ENCODE data around the gene BEGAIN. TPM values are rescaled to one million over a fixed set of nuclear protein-coding genes. Genes with fewer than 3 reads are reported as not detected.

Gene BEGAIN
- total RNA-seq, 4 donors from 2014 or later, result 0.22 to 1.3 (median 0.50) TPM; not detected in 1

DNA sequence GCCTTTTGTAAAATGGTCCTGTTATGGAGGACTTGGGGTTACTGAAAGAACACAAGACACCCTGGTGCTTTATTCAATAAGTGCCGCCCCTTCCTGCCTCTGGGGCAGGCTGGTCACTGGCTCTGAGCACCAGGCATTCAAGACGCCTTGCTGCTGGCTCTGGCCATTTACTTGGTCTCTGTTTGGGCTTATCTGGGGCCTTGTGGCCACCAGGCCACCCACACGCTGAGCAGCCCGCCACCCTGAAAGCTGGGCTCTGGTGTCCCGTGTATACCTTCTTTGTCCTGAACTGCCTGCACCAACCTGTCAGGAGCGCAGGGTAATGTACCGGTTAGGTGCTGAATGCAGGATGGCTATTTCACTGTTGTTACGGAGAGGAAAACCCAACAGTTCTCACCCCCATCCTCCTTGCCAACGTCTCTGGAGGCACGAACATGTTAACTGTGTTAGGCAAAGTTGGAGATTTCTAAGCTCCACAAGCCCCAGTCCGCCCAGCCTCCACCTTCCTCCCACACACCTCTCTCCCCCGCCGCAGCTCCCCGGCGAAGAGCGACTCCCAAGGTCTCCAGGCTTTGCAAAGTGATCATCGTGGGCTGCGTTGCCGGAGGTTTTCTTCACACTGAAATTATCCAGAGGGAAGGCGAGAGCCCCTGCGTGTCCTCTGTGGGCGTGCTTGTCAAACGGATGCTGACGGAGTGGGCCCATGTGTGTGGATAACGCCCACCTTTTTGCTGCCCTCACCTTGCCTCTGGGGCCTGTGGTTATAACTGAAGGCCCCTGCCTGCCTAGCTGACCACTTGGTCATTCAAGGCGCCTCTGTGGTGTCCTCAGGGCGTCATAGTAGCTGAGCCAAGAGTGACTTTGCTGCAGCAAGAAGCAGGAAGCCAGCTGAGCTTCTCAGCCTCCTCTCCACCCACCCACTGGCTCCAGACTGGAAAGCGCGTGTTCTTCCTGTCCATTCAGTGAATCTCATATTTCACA is 18.8 kb upstream of the BEGAIN start:
- intact Hi-C loops (cut with DNase I), result no loop called here
- H3K4me3 ChIP-seq (replicated peaks in 1 of 3), result no peak overlapping the region
- no peak overlapping the region for H3K27ac ChIP-seq
- WGBS, 2 donors, result 79 to 83% methylated on average over 24 to 29 of the region's 29 CpGs
- TF ChIP-seq, protein P1, sequence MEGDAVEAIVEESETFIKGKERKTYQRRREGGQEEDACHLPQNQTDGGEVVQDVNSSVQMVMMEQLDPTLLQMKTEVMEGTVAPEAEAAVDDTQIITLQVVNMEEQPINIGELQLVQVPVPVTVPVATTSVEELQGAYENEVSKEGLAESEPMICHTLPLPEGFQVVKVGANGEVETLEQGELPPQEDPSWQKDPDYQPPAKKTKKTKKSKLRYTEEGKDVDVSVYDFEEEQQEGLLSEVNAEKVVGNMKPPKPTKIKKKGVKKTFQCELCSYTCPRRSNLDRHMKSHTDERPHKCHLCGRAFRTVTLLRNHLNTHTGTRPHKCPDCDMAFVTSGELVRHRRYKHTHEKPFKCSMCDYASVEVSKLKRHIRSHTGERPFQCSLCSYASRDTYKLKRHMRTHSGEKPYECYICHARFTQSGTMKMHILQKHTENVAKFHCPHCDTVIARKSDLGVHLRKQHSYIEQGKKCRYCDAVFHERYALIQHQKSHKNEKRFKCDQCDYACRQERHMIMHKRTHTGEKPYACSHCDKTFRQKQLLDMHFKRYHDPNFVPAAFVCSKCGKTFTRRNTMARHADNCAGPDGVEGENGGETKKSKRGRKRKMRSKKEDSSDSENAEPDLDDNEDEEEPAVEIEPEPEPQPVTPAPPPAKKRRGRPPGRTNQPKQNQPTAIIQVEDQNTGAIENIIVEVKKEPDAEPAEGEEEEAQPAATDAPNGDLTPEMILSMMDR (IDR thresholded peaks at IDR 0.05), result no peak
- no peak for TF ChIP-seq POLR2A (IDR thresholded peaks at IDR 0.05)
- H3K9me3 ChIP-seq, result no peaks in the 10 kb centered on the region
- no peaks in the 10 kb centered on the region for H3K36me3 ChIP-seq
- no peak for DNase-seq
- no peaks in the 10 kb centered on the region for H3K27me3 ChIP-seq
- H3K4me1 ChIP-seq, result no peaks in the 10 kb centered on the region

DNA sequence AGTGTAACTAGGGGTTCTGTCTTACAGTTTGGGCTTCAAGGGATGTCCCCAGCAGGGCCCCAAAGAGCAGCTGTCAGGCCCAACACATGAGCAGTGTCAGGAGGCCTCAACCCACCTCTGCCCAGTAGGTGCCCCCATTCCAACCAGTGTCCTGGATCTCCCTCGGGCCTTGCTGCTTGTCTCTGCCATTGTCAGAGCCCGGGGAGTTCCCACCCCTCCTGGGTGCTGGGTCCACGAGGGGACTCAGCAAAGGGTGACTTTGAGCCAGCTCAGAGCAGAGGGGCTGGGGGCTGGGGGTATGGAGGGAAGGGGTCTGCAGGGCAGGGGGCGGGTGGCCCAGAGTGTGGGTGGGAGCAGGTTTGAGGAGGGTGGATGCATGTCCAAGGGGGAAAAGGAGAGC is 18.0 kb upstream of the BEGAIN start:
- Histone ChIP-seq H3K36me3 (no peaks in the 10 kb centered on the region), H3K27me3 (no peaks in the 10 kb centered on the region), H3K4me1 (no peaks in the 10 kb centered on the region), H3K9me3 (no peaks in the 10 kb centered on the region), H3K27ac (no peak overlapping the region), H3K4me3 (replicated peaks in 1 of 3) (no peak overlapping the region)
- WGBS, 2 donors, result 88 to 90% methylated on average over 4 of the region's 4 CpGs
- TF ChIP-seq POLR2A (IDR thresholded peaks at IDR 0.05), result no peak
- TF ChIP-seq, protein P1 (IDR thresholded peaks at IDR 0.05), result no peak
- intact Hi-C loops (cut with DNase I), result no loop called here
- DNase-seq, result no peak

DNA sequence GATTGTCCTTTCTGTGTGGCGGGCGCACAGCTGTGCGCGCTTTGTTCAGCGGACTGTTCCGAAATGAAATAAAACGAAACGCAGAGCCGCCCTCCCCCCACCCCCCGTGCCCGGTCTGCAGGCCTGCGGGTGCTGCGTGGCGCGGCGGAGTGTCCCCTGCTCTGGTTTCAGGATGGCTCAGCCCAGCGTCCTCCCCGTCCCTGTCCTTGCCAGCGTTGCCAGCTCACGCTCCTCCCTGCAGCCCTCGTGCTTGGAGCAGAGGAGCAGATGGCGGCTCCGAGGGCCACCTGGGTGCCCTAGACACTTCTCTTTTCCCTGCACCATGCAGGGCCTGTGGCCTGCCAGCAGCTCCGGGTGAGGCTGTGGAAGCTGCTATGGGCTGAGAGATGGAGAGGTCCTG is 17.5 kb upstream of the BEGAIN start:
- no peak for DNase-seq
- Histone ChIP-seq H3K9me3 (no peaks in the 10 kb centered on the region), H3K4me3 (replicated peaks in 1 of 3) (no peak overlapping the region), H3K27me3 (no peaks in the 10 kb centered on the region), H3K36me3 (no peaks in the 10 kb centered on the region), H3K4me1 (no peaks in the 10 kb centered on the region), H3K27ac (no peak overlapping the region)
- TF ChIP-seq, protein P1 (IDR thresholded peaks at IDR 0.05), result no peak
- no peak for TF ChIP-seq POLR2A (IDR thresholded peaks at IDR 0.05)
- 94 to 95% methylated on average over 20 to 24 of the region's 24 CpGs for WGBS, 2 donors
- intact Hi-C loops (cut with DNase I), result no loop called here

DNA sequence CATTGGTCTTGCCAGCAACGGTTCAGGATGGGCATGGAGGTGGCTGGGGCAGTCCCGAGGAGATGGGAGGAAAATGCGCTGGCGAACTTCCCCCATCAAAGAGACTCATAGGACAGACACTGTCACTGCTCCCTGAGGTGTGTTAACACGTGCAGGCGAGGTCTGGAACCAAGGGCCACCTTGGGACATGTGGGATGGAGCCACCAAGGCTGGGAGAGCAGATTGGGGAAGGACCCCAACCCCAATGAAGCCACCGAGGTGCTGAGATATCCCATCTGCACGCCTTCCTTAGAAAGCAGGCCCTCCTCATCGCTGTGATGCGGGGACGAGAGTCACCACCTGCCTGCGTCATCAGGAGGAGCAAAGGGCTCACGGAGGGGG is 16.9 kb upstream of the BEGAIN start:
- Histone ChIP-seq H3K4me3 (replicated peaks in 1 of 3) (no peak overlapping the region), H3K27me3 (no peaks in the 10 kb centered on the region), H3K4me1 (no peaks in the 10 kb centered on the region), H3K36me3 (no peaks in the 10 kb centered on the region), H3K9me3 (no peaks in the 10 kb centered on the region), H3K27ac (no peak overlapping the region)
- intact Hi-C loops (cut with DNase I), result no loop called here
- no peak for TF ChIP-seq POLR2A (IDR thresholded peaks at IDR 0.05)
- TF ChIP-seq, protein P1 (IDR thresholded peaks at IDR 0.05), result no peak
- DNase-seq, result no peak
- WGBS, 2 donors, result 93 to 96% methylated on average over 10 to 11 of the region's 13 CpGs

Data from thyroid gland (tissue), 4 donors.